ENCODE measurements around the gene RCAN2. TPM values are rescaled to one million over a fixed set of nuclear protein-coding genes. Genes with fewer than 3 reads are reported as not detected.

Gene RCAN2
- total RNA-seq, 1 donor from 2014 or later: 6.6 TPM

- intact Hi-C loops (cut with micrococcal nuclease): no loop called here
Measured at GRCh38 chr6:46293641-46294316, 197.5 kb downstream of the RCAN2 start.

GRCh38 chr6:46291880-46292279 lies 199.4 kb downstream of the RCAN2 start:
- intact Hi-C loops (cut with micrococcal nuclease): no loop called here

GRCh38 chr6:46291275-46291633 lies 200.0 kb downstream of the RCAN2 start:
- intact Hi-C loops (cut with micrococcal nuclease): no loop called here

- intact Hi-C loops (cut with micrococcal nuclease): no loop called here
Measured at GRCh38 chr6:46290421-46291274, 200.6 kb downstream of the RCAN2 start.

GRCh38 chr6:46289898-46290297 lies 201.4 kb downstream of the RCAN2 start:
- intact Hi-C loops (cut with micrococcal nuclease): no loop called here

GRCh38 chr6:46288835-46289234 lies 202.4 kb downstream of the RCAN2 start:
- intact Hi-C loops (cut with micrococcal nuclease): no loop called here

- intact Hi-C loops (cut with micrococcal nuclease): no loop called here
Measured at GRCh38 chr6:46287681-46288080, 203.6 kb downstream of the RCAN2 start.

- intact Hi-C loops (cut with micrococcal nuclease): no loop called here
Measured at GRCh38 chr6:46287043-46287442, 204.2 kb downstream of the RCAN2 start.

GRCh38 chr6:46284475-46284874 lies 206.8 kb downstream of the RCAN2 start:
- intact Hi-C loops (cut with micrococcal nuclease): no loop called here

- intact Hi-C loops (cut with micrococcal nuclease): no loop called here
Measured at GRCh38 chr6:46281110-46281509, 210.1 kb downstream of the RCAN2 start.

GRCh38 chr6:46279874-46280273 lies 211.4 kb downstream of the RCAN2 start:
- intact Hi-C loops (cut with micrococcal nuclease): no loop called here

GRCh38 chr6:46276576-46277142 lies 214.6 kb downstream of the RCAN2 start:
- intact Hi-C loops (cut with micrococcal nuclease): no loop called here

- intact Hi-C loops (cut with micrococcal nuclease): no loop called here
Measured at GRCh38 chr6:46274502-46274901, 216.7 kb downstream of the RCAN2 start.

- intact Hi-C loops (cut with micrococcal nuclease): no loop called here
Measured at GRCh38 chr6:46273911-46274310, 217.3 kb downstream of the RCAN2 start.

GRCh38 chr6:46271728-46272127 lies 219.5 kb downstream of the RCAN2 start:
- intact Hi-C loops (cut with micrococcal nuclease): no loop called here

- intact Hi-C loops (cut with micrococcal nuclease): no loop called here
Measured at GRCh38 chr6:46271107-46271506, 220.1 kb downstream of the RCAN2 start.

- intact Hi-C loops (cut with micrococcal nuclease): no loop called here
Measured at GRCh38 chr6:46270336-46270735, 220.9 kb downstream of the RCAN2 start.

- intact Hi-C loops (cut with micrococcal nuclease): no loop called here
Measured at GRCh38 chr6:46269447-46270229, 221.6 kb downstream of the RCAN2 start.

GRCh38 chr6:46267515-46267914 lies 223.7 kb downstream of the RCAN2 start:
- intact Hi-C loops (cut with micrococcal nuclease): no loop called here

- intact Hi-C loops (cut with micrococcal nuclease): no loop called here
Measured at GRCh38 chr6:46265373-46265772, 225.9 kb downstream of the RCAN2 start.

- intact Hi-C loops (cut with micrococcal nuclease): no loop called here
Measured at GRCh38 chr6:46263707-46264086, 227.6 kb downstream of the RCAN2 start.
